ENCODE measurements around the gene RALB.
"Not testable (repeated sequence)": the region's sequence is repeated elsewhere in the genome, so short reads cannot be mapped to it uniquely, and the experiment has no call there.

Gene RALB

DNA sequence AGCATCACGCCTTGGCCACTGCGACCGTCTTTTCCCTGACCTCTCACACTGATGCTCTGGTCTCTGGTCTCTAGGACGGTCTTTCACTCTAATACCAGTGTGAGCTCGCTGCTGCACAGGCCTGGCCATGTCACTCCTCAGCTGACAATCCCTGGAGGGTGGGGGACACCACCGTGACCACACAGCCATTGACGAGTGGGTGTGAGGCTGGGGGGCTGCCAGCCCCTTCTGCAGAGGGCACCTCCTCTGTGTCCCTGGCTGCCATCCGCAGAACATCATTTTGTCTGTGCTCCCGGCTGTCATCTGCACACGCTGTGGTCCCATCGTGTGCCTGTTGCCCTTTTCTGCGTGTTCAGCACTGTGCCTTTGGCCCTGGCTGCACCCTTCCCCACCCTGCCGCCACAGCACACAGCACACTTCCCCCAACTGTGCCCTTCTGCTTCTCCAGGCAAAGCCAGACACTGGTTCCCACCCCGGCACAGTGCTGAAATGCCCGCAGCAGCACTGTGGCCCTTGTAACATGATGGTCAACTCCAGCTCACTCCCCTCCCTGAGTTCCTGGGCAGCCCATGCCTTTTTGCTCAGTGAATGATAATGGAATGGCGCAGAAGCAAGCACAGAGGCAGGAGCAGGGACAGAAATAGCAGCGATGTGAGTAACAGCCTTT is 62.8 kb downstream of the RALB start:
- no peak for DNase-seq (ENCODE audit: low read depth in 3 of 3)

DNA sequence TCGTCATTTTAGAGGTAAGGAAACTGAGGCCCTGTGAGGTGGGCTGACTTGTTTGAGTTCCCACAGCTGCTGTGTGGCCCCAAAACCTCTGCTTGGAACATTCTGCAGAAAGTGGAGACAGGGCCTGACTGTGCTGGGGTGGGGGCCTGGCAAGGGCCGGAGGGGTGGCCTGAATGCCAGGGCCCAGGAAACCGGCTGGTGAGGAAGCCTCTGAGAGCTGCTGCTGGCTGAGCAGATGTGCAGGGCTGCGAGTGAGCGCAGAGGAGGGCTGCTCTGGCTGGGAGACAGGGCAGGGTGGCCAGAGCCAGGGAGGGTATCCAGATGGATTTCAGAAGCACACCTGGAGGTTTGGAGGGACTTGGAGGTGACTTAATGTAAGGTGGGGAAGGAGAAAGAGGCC is 63.4 kb downstream of the RALB start:
- no peak for DNase-seq (ENCODE audit: low read depth in 3 of 3)

DNA sequence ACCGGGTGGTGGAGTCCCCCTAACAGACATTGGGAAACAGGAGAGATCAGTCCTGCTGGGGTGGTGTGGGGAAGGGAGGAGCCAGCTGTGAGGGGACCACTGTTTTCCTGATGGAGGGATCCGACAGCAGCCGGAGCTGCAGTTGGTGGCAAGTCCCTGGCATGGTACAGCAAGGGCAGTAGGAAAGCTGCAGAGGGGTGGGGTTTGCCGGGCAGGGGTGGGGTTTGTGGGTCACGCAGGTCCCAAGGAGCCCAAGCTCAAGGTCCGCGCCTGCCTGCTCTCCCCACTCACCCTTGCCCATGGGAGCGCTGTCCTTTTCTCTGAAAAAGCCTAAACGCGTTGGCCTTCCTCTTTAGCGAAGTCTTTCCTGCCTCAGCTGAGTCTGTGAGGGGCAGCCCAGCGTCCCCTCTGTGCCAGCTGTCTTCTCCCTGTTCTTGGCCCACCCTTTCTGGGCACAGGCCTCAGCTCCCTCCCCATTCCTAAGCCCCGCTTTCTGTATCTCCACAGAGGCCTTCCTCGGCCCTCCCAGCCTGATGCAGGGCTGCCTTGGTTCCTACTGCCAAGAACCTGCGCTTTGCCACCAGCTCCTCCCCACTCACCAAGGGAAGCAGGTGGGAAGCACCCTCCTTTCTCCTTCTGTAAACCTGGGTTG is 64.0 kb downstream of the RALB start:
- DNase-seq (ENCODE audit: low read depth in 3 of 3) = no peak

DNA sequence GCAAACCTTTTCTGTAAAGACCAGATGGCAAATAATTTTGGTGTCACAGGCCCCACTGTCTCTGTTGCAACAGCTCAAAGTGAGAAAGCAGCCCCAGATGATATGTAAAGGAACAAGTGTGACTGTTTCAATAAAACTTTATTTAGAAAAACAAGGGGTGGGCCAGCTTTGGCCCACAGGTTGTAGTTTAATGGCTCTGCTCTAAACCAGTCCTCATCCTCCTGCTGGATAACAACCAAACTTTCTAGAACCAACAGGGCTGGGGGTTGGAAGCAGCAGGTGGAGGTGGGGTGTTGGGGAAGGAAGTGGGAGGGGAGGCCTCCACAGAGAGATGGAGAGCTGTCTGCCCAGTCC is 64.5 kb downstream of the RALB start:
- no peak for DNase-seq (ENCODE audit: low read depth in 3 of 3)

DNA sequence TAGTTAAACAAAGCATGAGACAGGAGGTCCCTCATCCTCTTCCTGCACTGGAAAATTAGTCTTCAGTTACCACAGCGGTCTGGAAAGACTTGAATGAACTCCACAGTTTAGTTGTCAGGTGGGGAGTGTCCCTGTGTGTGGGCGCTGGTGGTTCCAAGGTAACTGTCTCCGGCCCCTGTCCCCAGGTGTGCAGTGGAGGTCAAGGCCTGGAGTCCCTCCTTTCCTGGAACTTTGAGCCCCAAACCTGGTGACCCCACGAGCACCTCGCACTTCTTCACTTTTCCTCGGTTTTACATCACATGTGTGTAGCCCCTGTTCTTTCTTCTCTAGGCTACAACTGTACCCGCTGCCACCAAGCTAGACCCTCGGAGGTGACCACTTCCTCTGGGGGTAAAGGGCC is 65.3 kb downstream of the RALB start:
- DNase-seq (ENCODE audit: low read depth in 3 of 3) = no peak

DNA sequence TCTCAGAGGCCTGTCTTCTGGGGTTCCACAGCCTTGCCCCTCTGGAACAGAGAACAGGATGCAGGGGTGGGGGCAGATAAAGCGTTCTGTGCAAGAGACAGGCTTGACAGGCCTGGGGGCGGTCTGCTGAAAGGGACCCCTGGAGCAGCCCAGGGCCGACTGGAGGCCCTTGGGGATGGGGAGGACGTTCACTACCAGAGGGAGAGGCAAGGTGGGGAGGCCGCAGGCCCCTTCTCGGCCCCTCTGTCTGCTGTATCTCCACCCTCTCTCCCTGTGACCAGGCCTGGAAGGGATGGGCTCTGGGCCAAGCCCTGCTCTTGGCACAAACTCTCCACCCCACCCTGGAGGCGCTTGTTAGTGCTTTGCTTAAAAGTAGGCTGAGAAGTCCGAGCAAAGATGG is 66.0 kb downstream of the RALB start:
- DNase-seq (ENCODE audit: low read depth in 3 of 3) = no peak

DNA sequence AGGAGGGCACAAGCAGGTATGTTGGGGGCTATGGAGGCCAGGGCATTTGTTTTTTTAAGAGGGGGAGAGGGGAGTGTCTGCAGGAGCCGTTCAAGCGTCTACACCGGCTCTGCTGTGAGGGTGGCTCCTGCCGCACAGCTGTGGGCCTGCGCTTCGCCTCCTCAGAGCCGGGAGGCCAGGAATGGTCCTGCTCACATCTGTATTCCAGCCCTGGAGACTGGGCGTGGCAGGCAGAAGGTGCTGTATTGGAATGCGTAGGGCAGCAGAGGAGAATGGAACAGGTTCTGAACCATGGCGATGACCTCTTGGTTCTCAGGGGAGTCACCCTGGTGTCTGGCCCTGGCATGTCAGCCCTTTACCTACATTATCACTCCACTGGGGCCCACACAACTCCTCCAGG is 66.5 kb downstream of the RALB start:
- DNase-seq (ENCODE audit: low read depth in 3 of 3) = no peak

DNA sequence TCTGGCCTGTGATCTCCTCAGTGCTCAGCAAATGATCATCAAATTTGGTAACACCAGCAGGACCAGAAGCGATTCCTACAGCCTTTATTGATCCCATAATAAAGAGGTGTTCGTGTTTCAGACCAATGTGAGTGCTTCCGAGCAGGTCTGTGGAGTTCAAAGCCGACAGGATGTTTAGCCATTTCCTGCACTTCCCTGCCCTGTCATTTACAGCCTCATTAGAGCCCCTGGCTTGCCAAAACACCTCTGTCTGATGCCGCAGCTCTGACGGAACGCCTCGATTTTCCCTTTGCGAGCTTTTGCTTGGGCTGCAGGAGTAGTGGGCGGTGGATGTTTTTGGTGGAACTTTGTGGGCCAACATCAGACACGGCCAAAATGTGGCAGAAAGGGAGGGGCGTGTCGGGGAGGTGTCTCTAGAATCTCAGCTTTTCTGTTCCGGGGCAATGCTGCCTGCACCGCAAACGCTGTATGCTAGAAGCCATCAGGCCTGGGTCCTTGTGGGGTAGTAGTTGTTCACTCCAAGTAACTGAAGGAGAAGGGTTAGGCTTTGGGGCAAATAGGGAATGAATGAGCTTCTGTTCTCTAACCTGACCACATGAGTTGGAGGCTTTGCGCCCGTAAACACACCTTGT is 67.2 kb downstream of the RALB start:
- no peak for DNase-seq (ENCODE audit: low read depth in 3 of 3)

DNA sequence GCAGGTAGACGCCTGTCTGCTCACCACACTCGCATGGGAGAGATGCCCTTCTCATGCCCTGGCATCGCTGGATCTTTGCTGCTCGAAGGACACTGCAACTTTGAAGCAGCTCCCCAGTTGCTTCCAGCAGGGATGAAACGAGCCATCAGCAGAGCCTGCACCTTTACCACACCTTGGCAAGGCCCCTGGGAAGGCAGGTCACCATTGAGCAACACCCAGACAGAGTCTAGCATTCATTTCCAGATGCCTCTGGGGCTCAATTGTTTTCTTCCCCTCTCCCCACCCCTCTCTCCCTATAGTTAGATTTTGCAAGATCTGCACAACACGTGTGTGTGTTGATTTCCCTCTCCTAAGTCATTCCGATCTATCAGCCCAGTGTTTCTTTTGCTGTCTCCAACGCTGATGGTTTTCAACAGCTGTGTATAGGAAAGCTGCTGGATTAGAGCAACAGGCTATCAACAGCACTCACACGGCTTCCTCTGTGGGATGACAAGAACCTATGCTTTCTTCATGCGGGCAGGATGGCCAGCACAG is 67.7 kb downstream of the RALB start:
- DNase-seq (ENCODE audit: low read depth in 3 of 3) = no peak

DNA sequence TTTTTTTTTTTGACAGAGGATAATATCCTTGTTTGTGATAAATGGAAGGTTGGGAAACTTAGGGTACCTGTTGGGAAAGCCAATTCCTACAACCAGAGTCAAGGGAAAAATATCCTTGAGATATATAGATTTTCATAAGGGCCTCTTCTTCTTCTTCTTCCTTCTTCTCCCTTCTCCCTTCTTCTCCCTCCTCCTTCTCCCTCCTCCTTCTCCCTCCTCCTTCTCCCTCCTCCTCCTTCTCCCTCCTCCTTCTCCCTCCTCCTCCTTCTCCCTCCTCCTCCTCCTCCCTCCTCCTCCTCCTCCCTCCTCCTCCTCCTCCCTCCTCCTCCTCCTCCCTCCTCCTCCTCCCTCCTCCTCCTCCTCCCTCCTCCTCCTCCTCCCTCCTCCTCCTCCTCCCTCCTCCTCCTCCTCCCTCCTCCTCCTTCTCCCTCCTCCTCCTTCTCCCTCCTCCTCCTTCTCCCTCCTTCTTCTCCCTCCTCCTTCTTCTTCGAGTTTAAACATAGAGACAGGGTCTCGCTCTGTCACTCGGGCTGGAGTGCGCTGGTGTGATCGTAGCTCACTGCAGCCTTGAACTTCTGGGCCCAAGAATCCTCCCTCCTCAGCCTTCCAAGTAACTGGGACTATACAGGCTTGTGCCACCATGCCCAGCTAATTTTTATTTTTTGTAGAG is 68.4 kb downstream of the RALB start:
- DNase-seq (ENCODE audit: low read depth in 3 of 3) = not testable (repeated sequence)

DNA sequence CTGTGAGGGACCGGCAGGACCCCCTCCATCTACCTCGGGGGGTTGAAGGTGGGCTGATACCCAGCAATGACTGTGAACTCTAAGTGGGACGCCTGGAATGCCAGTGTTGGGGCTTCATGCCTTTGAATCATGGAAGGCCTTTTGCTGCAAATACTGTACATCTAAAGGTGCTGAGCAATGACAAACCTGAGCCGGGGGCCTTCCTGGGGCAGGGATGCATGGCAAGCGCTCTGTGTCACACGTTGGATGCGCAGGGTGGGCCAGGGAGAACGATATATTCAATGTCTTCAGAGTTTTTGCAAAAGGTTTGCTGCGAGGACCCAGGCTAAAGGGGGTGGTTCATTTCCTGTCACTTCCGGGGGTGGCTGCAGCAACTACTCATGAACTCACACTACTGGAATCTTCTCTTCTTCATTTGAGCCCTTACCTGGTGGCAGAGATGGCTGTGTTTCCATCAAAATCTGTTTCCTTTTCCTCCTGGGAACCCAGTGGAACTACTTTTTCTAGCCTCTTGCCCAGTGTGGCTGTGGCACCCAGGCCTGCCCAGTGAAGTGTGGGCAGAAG is 69.2 kb downstream of the RALB start:
- no peak for DNase-seq (ENCODE audit: low read depth in 3 of 3)

DNA sequence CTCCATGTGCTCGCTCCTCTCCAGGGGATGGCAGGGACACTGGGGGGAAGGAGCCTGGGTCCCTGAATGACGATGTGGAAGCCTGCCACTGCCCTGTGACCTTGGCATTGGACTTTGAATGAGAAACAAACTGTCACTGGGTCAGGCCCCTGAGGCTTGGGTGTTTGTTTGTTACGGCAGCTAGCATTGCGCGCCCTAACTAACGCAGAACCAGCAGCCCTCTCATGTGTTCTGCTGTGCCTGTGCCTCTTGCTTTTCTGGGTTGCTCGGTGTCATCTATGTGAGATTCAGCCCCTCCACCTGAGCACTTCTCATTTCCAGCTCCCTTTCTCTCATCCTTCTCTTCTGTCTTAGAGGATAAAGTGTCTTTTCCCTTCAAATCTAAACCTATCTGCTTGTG is 69.7 kb downstream of the RALB start:
- no peak for DNase-seq (ENCODE audit: low read depth in 3 of 3)

DNA sequence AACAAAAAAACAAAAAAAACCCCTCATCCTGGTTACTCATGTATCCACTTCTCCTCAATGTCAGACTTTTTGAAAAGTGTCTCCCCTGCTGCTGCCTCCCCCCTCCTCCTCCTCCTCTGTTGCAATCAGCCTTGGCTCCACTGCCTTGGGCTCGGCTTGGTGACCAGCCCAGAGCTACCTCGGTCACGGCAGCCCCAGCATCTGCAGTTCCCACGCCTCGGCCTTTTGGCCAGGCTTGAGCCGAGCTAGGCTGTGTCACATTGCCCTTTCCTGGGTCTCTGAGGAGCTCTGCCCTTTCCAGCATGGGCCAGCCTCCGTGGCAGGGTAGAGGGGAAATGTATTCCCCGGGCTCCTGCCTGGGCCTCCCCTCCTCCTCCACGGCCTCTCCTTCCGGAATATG is 70.6 kb downstream of the RALB start:
- no peak for DNase-seq (ENCODE audit: low read depth in 3 of 3)

DNA sequence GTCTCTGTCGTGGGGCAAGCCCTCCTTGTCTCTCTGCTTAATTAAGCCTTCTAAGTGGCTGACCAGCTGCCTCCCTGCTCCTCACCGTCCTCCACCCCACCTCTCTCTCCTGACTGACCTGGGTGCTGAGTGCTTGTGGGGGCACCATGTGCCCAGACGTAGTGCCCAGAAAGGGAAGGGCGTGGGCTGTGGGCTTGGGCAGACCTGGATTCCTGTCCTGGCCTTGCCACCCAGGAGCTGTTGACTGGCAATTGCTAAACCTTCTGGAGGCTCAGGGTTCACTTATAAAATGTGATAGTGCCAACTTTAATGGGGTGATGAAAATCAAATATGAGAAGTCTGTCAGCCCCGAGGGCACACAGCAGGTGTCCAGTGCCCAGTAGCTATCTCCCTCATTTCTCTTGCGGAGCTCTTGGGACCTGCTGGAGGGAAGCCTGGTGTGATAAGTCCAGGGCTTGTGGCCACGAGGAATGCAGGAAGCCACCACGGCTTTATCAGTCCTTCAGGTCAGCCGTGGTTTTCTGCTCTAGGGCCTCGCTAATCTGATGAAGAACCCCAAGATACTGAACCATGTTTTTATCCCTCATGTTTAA is 71.3 kb downstream of the RALB start:
- no peak for DNase-seq (ENCODE audit: low read depth in 3 of 3)

DNA sequence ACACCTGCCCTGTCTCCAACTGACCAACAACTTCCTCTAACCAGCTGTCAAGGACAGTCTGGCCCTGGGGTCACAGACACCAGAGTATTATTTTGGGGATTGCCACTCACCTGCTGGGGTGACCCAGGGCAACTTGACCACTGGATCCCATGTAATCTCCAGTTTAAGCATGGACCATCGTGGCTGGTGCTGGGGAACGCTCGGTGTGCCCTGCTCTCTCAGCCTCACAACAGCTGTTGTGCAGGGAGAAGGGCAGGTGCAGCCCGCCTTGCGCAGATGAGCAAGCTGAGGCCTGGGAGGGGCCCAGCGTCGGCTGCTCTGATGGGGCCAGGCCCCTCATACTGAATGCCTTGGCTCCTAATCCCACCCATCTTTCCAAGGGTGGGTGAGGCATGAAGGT is 72.3 kb downstream of the RALB start:
- no peak for DNase-seq (ENCODE audit: low read depth in 3 of 3)

DNA sequence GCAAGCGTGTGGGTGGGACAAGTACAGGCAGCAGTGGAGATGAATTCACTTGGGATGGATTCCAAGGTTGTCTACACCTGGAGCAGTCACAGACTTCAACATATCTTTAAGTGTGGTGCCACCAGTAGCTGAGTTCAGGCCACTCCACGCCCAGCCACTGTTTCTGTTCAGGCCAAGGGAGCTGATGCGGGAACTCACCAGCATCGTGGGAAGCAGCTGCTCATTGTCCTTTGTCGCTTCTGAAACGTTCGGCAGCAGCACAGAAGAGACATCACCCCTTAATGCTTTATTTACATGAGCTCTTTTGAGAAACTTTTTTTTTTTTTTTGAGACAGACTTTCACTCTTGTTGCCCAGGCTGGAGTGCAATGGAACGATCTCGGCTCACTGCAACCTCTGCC is 73.4 kb downstream of the RALB start:
- no peak for DNase-seq (ENCODE audit: low read depth in 3 of 3)

DNA sequence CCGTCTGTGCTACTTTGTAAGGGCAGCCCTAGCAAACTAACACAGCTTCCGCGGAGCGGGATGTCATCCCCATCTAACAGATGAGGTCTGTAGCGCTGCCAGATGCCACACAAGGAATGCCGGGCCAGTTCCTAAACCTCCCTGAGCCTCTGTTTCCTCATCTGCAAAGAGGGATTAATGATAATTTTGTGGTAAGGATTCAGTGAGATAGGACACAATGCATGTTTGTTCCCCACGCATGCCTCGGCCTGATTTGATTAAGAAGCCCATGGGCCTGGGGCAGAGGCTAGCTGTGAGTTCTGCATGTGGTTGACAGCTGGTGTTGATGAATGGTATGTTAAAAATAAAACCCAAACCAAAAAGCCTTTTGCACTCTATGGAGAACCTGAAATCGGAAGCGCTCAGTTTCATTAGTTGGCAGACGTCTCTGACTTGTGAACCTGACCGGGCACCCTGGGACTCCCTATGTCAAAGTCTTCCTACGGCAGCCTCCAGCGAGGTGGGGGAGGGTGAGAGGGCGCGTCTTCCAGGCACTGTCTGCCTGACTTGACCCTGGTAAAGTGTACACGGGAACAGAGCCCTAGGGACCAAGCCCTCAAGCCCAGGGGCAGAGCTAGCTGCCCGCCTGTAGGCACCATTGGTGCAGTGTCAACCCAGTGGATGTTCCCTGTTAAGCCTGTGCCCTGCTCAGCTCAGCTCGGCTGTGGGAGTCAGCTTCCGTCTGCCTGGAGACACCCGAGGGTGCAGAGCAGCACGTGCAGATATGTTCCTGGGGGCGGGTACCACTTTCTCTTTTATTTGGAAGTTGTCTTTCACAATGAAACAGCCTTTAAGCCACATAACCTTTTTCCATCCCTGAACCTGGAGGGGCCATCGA is 78.5 kb downstream of the RALB start:
- DNase-seq (ENCODE audit: low read depth in 3 of 3) = no peak

DNA sequence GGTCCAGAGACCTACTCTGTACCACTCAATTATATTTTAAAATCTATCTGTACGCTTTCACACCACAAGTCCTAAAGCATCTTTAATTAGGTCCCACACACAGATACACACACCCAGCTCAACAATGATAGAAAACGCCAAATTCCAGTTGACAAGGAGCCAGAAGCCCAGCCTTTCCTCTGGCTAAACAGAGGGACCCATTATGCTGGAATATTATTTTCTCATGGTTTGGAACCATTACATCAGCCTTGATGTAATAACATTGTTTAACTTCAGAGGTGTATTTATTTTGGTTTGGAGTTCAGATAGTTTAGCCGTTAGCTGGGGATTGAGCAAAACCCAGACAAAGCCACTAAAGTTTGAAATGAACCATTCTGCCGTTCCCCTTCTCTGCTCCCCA is 79.3 kb downstream of the RALB start:
- DNase-seq (ENCODE audit: low read depth in 3 of 3) = no peak

DNA sequence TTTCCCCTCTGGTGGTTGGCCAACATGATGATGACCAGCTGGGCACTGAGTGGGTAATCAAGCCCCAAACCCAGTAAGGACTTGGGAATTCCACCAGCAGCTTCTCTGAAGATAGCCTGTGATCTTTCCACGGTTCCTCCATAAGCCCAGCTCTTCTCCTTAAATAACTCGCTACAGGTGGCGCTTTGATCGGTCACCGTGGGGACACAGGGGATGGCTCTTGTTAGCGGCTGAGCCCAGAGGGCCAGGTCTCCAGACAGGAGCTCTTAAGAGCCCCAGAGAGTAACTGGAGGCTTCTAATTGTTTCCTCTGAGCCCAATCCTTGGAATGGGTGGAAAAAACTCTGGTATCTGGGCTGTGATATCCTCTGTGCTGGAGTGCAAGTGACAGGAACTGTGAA is 79.7 kb downstream of the RALB start:
- DNase-seq (ENCODE audit: low read depth in 3 of 3) = no peak

DNA sequence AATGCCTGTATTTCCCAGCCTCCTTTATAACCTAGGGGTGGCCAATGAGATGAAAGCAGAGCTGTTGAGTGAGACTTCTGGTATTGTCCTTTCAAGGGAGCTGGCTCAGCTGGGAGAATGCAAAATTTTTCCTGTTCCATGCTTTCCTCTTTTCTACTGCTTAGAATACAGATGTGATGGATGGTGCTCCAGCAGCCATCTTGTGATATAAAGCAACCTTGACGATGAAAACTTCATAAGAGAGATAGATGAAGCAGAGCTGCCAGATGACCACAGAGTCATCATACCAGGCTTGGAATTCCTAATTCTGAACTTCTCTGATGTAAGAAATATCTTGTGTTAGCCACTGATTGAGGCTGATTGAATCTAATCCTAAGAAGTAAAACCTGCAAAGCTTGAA is 81.4 kb downstream of the RALB start:
- DNase-seq (ENCODE audit: low read depth in 3 of 3) = no peak

DNA sequence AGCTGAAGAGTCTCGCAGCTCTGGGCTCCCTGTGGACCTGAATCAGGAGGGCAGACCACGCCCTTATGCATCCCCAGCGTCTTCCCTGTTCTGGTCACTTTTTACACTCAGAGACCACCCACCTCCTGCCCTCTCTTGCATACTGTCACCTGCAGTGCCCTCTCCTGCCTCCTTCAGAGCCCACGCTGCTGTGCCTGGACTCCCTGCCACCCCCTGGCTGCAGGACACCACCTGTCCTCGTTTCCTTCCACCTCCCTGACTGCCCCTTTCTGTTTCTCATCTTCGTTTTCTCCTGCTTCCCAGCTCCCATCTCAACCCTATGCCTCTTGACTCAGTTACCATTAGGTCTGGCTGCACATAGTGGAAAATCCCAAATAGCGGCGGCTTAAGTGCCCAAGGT is 84.1 kb downstream of the RALB start:
- DNase-seq (ENCODE audit: low read depth in 3 of 3) = no peak
